Activated T-cell treated with anti-CD3 and anti-CD28 coated beads, Interleukin-2, amount 50 U/mL, for 4 hours (primary cell): ENCODE measurements around the gene ZMYND12. TPM values are rescaled to one million over a fixed set of nuclear protein-coding genes. Genes with fewer than 3 reads are reported as not detected.
A peak's percentile ranks its signal among the peaks of the same experiment; 100 is the strongest.

Experiments
- ATAC-seq, 2 donors: fragments of 200-7000 bp; cut with Tn5 transposase; one replicate each; pipeline ENCODE4 v1.10.0; 2021
- DNase-seq: peaks from one replicate; pipeline ENCODE4 v3.0.0-alpha.2; 2020
- H3K27me3 Mint-ChIP-seq: one replicate; pipeline ENCODE4 v1.8.0; 2021; ENCODE audit warnings: low read depth, mixed read lengths
- H3K36me3 Mint-ChIP-seq: one replicate; pipeline ENCODE4 v1.8.0; 2022; ENCODE audit warnings: mixed read lengths; ENCODE audit not compliant: insufficient read depth
- H3K4me1 Mint-ChIP-seq: one replicate; pipeline ENCODE4 v1.8.0; 2021; ENCODE audit warnings: low read depth, mixed read lengths
- H3K4me3 Mint-ChIP-seq: one replicate; pipeline ENCODE4 v1.8.0; 2021; ENCODE audit warnings: mild to moderate bottlenecking, moderate library complexity, mixed read lengths
- H3K9me3 Mint-ChIP-seq: one replicate; pipeline ENCODE4 v1.8.0; 2021; ENCODE audit warnings: mixed read lengths
- total RNA-seq, 3 donors: library from RNA; stranded (reverse); gene quantifications; one replicate each; pipeline ENCODE4 v1.2.1, GENCODE V29; 2021

Gene ZMYND12
- total RNA-seq, 3 donors from 2014 or later, result 0.11 to 0.28 TPM; not detected in 1

GRCh38 chr1:42392967-42393848 is 62.6 kb downstream of the ZMYND12 start:
- peak; percentile 61 to 69 for ATAC-seq
- Mint-ChIP-seq H3K36me3 (no peaks in the 10 kb centered on the region), H3K27me3 (peaks cover 2% of the 10 kb centered on the region), H3K4me1 (peaks cover 5% of the 10 kb centered on the region), H3K4me3 (no peak overlapping the region), H3K9me3 (no peaks in the 10 kb centered on the region)
- DNase-seq, result no peak

- Mint-ChIP-seq H3K4me3 (no peak overlapping the region), H3K36me3 (no peaks in the 10 kb centered on the region), H3K9me3 (no peaks in the 10 kb centered on the region), H3K4me1 (peaks cover 5% of the 10 kb centered on the region), H3K27me3 (peaks cover 2% of the 10 kb centered on the region)
- no peak for DNase-seq
- ATAC-seq, result no peak
Measured at GRCh38 chr1:42392255-42392654, 63.6 kb downstream of the ZMYND12 start.

GRCh38 chr1:42386051-42386450 is 69.8 kb downstream of the ZMYND12 start:
- ATAC-seq (no peak), DNase-seq (no peak)
- Mint-ChIP-seq H3K36me3 (no peaks in the 10 kb centered on the region), H3K9me3 (no peaks in the 10 kb centered on the region), H3K4me1 (no peaks in the 10 kb centered on the region), H3K4me3 (no peak overlapping the region), H3K27me3 (peaks cover 33% of the 10 kb centered on the region)

GRCh38 chr1:42385283-42385682 is 70.5 kb downstream of the ZMYND12 start:
- ATAC-seq (no peak), DNase-seq (no peak)
- H3K36me3 Mint-ChIP-seq, result no peaks in the 10 kb centered on the region
- no peak overlapping the region for H3K4me3 Mint-ChIP-seq
- peaks cover 35% of the 10 kb centered on the region for H3K27me3 Mint-ChIP-seq
- no peaks in the 10 kb centered on the region for H3K9me3 Mint-ChIP-seq
- no peaks in the 10 kb centered on the region for H3K4me1 Mint-ChIP-seq

GRCh38 chr1:42381280-42381673 is 74.5 kb downstream of the ZMYND12 start:
- Mint-ChIP-seq H3K9me3 (no peaks in the 10 kb centered on the region), H3K4me3 (peak overlapping the region; percentile 76), H3K36me3 (no peaks in the 10 kb centered on the region), H3K27me3 (peaks cover 48% of the 10 kb centered on the region), H3K4me1 (peaks cover 6% of the 10 kb centered on the region)
- ATAC-seq (no peak), DNase-seq (no peak)

GRCh38 chr1:42380586-42381279 is 75.1 kb downstream of the ZMYND12 start, which contains the start of gene RIMKLA:
Gene RIMKLA (plus strand): TSS chr1:42380792. CDS start chr1:42380935, 143 bp downstream.
- no peaks in the 10 kb centered on the region for H3K36me3 Mint-ChIP-seq
- peaks cover 49% of the 10 kb centered on the region for H3K27me3 Mint-ChIP-seq

More at GRCh38 chr1:42380586-42381279, 75.1 kb downstream of the ZMYND12 start, which contains the start of gene RIMKLA:
- Mint-ChIP-seq H3K4me1 (peaks cover 6% of the 10 kb centered on the region), H3K9me3 (no peaks in the 10 kb centered on the region), H3K4me3 (peak within 1 kb of the TSS; percentile 77)
- ATAC-seq, result peak; percentile 93 to 96
- peak; percentile 21 for DNase-seq

Other genes starting within 250 kb of the ZMYND12 start
- gene FOXJ3, start 120.8 kb downstream of the ZMYND12 start, total RNA-seq, result 10 to 100 TPM; 47.8 to 50.5 (median 49.8) TPM
- gene RIMKLA, start 75.2 kb downstream of the ZMYND12 start, total RNA-seq, result under 1 TPM; 0.46 to 0.96 (median 0.95) TPM
- 10 to 100 TPM; 45.4 to 47.5 (median 46.2) TPM for gene PPCS, start 521 bp upstream of the ZMYND12 start, total RNA-seq
- under 1 TPM; 0.22 to 0.89 (median 0.55) TPM for gene CCDC30, start 7.3 kb upstream of the ZMYND12 start, total RNA-seq
- gene PPIH, start 202.4 kb upstream of the ZMYND12 start, total RNA-seq, result 100 to 1,000 TPM in 2 of 3 donors, 10 to 100 TPM in 1; 97.4 to 122 (median 117) TPM
- gene YBX1, start 226.4 kb upstream of the ZMYND12 start, total RNA-seq, result 1,000 to 10,000 TPM; 1,281 to 1,520 (median 1,366) TPM